HepG2 (cell line): ENCODE measurements around the gene PGPEP1. TPM values are rescaled to one million over a fixed set of nuclear protein-coding genes. Genes with fewer than 3 reads are reported as not detected.

Experiments used
- FOXK2 ChIP-seq: fragments of 450-650 bp; IDR thresholded peaks from 2 replicates; pipeline ENCODE4 v1.6.1; 2016
- IKZF4 ChIP-seq: sonication (generic); formaldehyde crosslinking; IDR thresholded peaks from 2 replicates; pipeline ENCODE4 v1.5.1; 2020; ENCODE audit warnings: borderline replicate concordance, mild to moderate bottlenecking, low read depth, missing genetic modification reagents; ENCODE audit errors: not compliant biosample characterization
- KAT2B ChIP-seq: fragments of 150-350 bp; IDR thresholded peaks from 2 replicates; pipeline ENCODE4 v1.6.1; 2014; ENCODE audit warnings: low read depth, low read length, borderline replicate concordance
- MBD4 ChIP-seq: IDR thresholded peaks from 2 replicates; pipeline ENCODE4 v1.6.1; 2012; ENCODE audit warnings: low read length, inconsistent platforms, borderline replicate concordance
- NCOA1 ChIP-seq: sonication (generic); formaldehyde crosslinking; IDR thresholded peaks from 2 replicates; pipeline ENCODE4 v1.9.0; 2021; ENCODE audit warnings: missing genetic modification reagents
- NCOR1 ChIP-seq: fragments of 200-600 bp; sonication (generic); IDR thresholded peaks from 2 replicates; pipeline ENCODE4 v1.7.0; 2017; ENCODE audit warnings: antibody characterized with exemption, low read length, borderline replicate concordance
- NFYC ChIP-seq: IDR thresholded peaks from 2 replicates; pipeline ENCODE4 v1.6.1; 2016; ENCODE audit warnings: missing genetic modification reagents, missing compliant biosample characterization
- NKX3-1 ChIP-seq: sonication (generic); formaldehyde crosslinking; IDR thresholded peaks from 2 replicates; pipeline ENCODE4 v1.5.0; 2020; ENCODE audit warnings: missing genetic modification reagents
- PREB ChIP-seq: sonication (generic); formaldehyde crosslinking; IDR thresholded peaks from 2 replicates; pipeline ENCODE4 v1.4.0; 2020; ENCODE audit warnings: missing genetic modification reagents
- RAD21 ChIP-seq: fragments of 450-650 bp; formaldehyde crosslinking; IDR thresholded peaks from 2 replicates; pipeline ENCODE4 v1.5.0; 2020; ENCODE audit warnings: mild to moderate bottlenecking
- RFXANK ChIP-seq: IDR thresholded peaks from 2 replicates; pipeline ENCODE4 v1.6.1; 2016
- RNF2 ChIP-seq: fragments of 450-650 bp; conservative IDR thresholded peaks from 2 replicates; pipeline ENCODE4 v1.6.1; 2016; ENCODE audit warnings: low read depth
- SKI ChIP-seq: fragments of 450-650 bp; IDR thresholded peaks from one replicate; pipeline ENCODE4 v1.6.1; 2018; ENCODE audit warnings: mild to moderate bottlenecking; ENCODE audit not compliant: partially characterized antibody
- SMAD3 ChIP-seq: sonication (generic); formaldehyde crosslinking; IDR thresholded peaks from 2 replicates; pipeline ENCODE4 v1.4.0; 2020; ENCODE audit warnings: missing genetic modification reagents
- SP140L ChIP-seq: sonication (generic); formaldehyde crosslinking; IDR thresholded peaks from 2 replicates; pipeline ENCODE4 v1.4.0; 2020; ENCODE audit warnings: missing genetic modification reagents, borderline replicate concordance
- TBP ChIP-seq: sonication (generic); formaldehyde crosslinking; IDR thresholded peaks from 2 replicates; pipeline ENCODE4 v1.5.0; 2020; ENCODE audit warnings: missing genetic modification reagents
- ZBTB25 ChIP-seq: IDR thresholded peaks from 2 replicates; pipeline ENCODE4 v1.6.1; 2018; ENCODE audit warnings: missing genetic modification reagents
- ZBTB46 ChIP-seq: sonication (generic); formaldehyde crosslinking; IDR thresholded peaks from 2 replicates; pipeline ENCODE4 v1.4.0; 2020; ENCODE audit warnings: mild to moderate bottlenecking, missing genetic modification reagents, borderline replicate concordance
- ZEB1 ChIP-seq: IDR thresholded peaks from 2 replicates; pipeline ENCODE4 v1.6.1; 2012; ENCODE audit warnings: mild to moderate bottlenecking, low read depth, inconsistent platforms; ENCODE audit not compliant: insufficient replicate concordance
- ZNF30 ChIP-seq: sonication (generic); formaldehyde crosslinking; IDR thresholded peaks from 2 replicates; pipeline ENCODE4 v1.5.0; 2020; ENCODE audit warnings: mild to moderate bottlenecking, missing genetic modification reagents
- ZNF337 ChIP-seq: sonication (generic); formaldehyde crosslinking; IDR thresholded peaks from 2 replicates; pipeline ENCODE4 v1.5.1; 2020; ENCODE audit warnings: missing genetic modification reagents, low read depth, mild to moderate bottlenecking, borderline replicate concordance
- ZNF441 ChIP-seq: sonication (generic); formaldehyde crosslinking; IDR thresholded peaks from 2 replicates; pipeline ENCODE4 v1.7.0; 2021; ENCODE audit warnings: missing genetic modification reagents, borderline replicate concordance
- ZNF510 ChIP-seq: sonication (generic); formaldehyde crosslinking; IDR thresholded peaks from 2 replicates; pipeline ENCODE4 v1.4.0; 2020; ENCODE audit warnings: low read depth, mild to moderate bottlenecking, missing genetic modification reagents
- ZNF576 ChIP-seq: sonication (generic); formaldehyde crosslinking; IDR thresholded peaks from 2 replicates; pipeline ENCODE4 v1.4.0; 2020; ENCODE audit warnings: mild to moderate bottlenecking, missing genetic modification reagents
- ZNF577 ChIP-seq: sonication (generic); formaldehyde crosslinking; IDR thresholded peaks from 2 replicates; pipeline ENCODE4 v1.4.0; 2020; ENCODE audit warnings: mild to moderate bottlenecking, low read depth, missing genetic modification reagents, borderline replicate concordance
- ZNF580 ChIP-seq: IDR thresholded peaks from 2 replicates; pipeline ENCODE4 v1.6.1; 2016; ENCODE audit warnings: low read depth, borderline replicate concordance
- ZNF768 ChIP-seq: sonication (generic); formaldehyde crosslinking; IDR thresholded peaks from 2 replicates; pipeline ENCODE4 v1.4.0; 2020; ENCODE audit warnings: missing genetic modification reagents
- polyA plus RNA-seq, 8 experiments: library from polyadenylated mRNA; depleted of rRNA in 3 of 8; stranded (reverse) in 7 of 8; unstranded in 1 of 8; fragments of >200 nt; fragmentation: Illumina TruSeq in 4 of 8; extraction: Trizol in 4 of 8; gene quantifications; 2 replicates each; pipeline versions ENCODE4 v1.2.1 to v1.2.3, GENCODE V29; 2011 to 2016; ENCODE audit warnings: low read depth in 4 of 8, missing spikeins in 1 of 8, mixed read lengths in 1 of 8; ENCODE audit not compliant: insufficient read depth in 1 of 8
- total RNA-seq, 5 experiments: library from RNA; depleted of rRNA; stranded (reverse); fragments of >200 nt; fragmentation: Illumina TruSeq; extraction: Trizol; gene quantifications; 2 replicates each; pipeline ENCODE4 v1.2.3, GENCODE V29; 2016; ENCODE audit warnings: low read depth in 1 of 5

PGPEP1 gene
- total and polyA plus RNA-seq, 2 of the 13 experiments (the other 11 are each of a cell fraction or from before 2014, with no cell fraction given), result 53.1 to 56.6 TPM

GRCh38 chr19:18388100-18388959 is 47.9 kb downstream of the PGPEP1 start (continued):
- TF ChIP-seq MBD4 (no peak), ZNF577 (CRISPR knock-in tag) (peak; percentile 89; the same call in 1 of the 2 replicates), ZNF441 (0 out of 2 replicates have a peak, but pooled peaks have one; percentile 80), SKI (peak; percentile 68), NCOR1 (no peak), SMAD3 (no peak), FOXK2 (no peak), ZNF30 (CRISPR knock-in tag) (no peak; the same call in 1 of the 2 replicates), IKZF4 (CRISPR knock-in tag) (peak; percentile 86), ZNF768 (CRISPR knock-in tag) (peak; percentile 86), NCOA1 (CRISPR knock-in tag) (peak; percentile 60; the same call in 1 of the 2 replicates), TBP (no peak), ZEB1 (peak; percentile 51), ZNF510 (CRISPR knock-in tag) (peak; percentile 83; the same call in 1 of the 2 replicates), ZNF337 (CRISPR knock-in tag) (no peak), RFXANK (CRISPR knock-in tag) (no peak), SP140L (no peak), ZNF576 (CRISPR knock-in tag) (peak; percentile 61; the same call in 1 of the 2 replicates), RNF2 (peak; percentile 46; the same call in 1 of the 2 replicates), NKX3-1 (CRISPR knock-in tag) (no peak), ZNF580 (CRISPR knock-in tag) (0 out of 2 replicates have a peak, but pooled peaks have one; percentile 62), RAD21 (CRISPR knock-in tag) (peak; percentile 90), KAT2B (no peak), NFYC (no peak), ZBTB46 (CRISPR knock-in tag) (peak; percentile 87; the same call in 1 of the 2 replicates), PREB (CRISPR knock-in tag) (no peak), ZBTB25 (CRISPR knock-in tag) (no peak)
